HEK293T (cell line): ENCODE data around the gene PAPPA.

ENCODE experiments used
- BHLHE40 ChIP-seq: fragments of 450-650 bp; IDR thresholded peaks from 2 replicates; pipeline ENCODE4 v1.6.1; 2016; ENCODE audit warnings: mild to moderate bottlenecking, moderate library complexity, borderline replicate concordance
- ELF4 ChIP-seq: fragments of 450-650 bp; IDR thresholded peaks from 2 replicates; pipeline ENCODE4 v1.6.1; 2017; ENCODE audit warnings: antibody characterized with exemption
- FOXA1 ChIP-seq: fragments of 450-650 bp; IDR thresholded peaks from 2 replicates; pipeline ENCODE4 v1.6.1; 2016; ENCODE audit warnings: mild to moderate bottlenecking
- FOXK2 ChIP-seq: fragments of 450-650 bp; IDR thresholded peaks from 2 replicates; pipeline ENCODE4 v1.6.1; 2016; ENCODE audit warnings: mild to moderate bottlenecking
- FOXM1 ChIP-seq: fragments of 450-650 bp; IDR thresholded peaks from 2 replicates; pipeline ENCODE4 v1.6.1; 2017; ENCODE audit warnings: mild to moderate bottlenecking, borderline replicate concordance
- LEF1 ChIP-seq: fragments of 450-650 bp; IDR thresholded peaks from 2 replicates; pipeline ENCODE4 v1.6.1; 2017; ENCODE audit warnings: mild to moderate bottlenecking, borderline replicate concordance
- SP1 ChIP-seq: fragments of 450-650 bp; IDR thresholded peaks from 2 replicates; pipeline ENCODE4 v1.6.1; 2017

GRCh38 chr9:116409129-116409528, 255.5 kb downstream of the PAPPA start:
- TF ChIP-seq FOXK2: no peak
- TF ChIP-seq BHLHE40: no peak
- TF ChIP-seq FOXM1: no peak
- no peak for TF ChIP-seq ELF4
- no peak for TF ChIP-seq FOXA1
- TF ChIP-seq SP1: no peak
- TF ChIP-seq LEF1: no peak
